ENCODE data around the gene ROBO1.
"Not testable (repeated sequence)": the region's sequence is repeated elsewhere in the genome, so short reads cannot be mapped to it uniquely, and the experiment has no call there.

The ROBO1 gene

DNA sequence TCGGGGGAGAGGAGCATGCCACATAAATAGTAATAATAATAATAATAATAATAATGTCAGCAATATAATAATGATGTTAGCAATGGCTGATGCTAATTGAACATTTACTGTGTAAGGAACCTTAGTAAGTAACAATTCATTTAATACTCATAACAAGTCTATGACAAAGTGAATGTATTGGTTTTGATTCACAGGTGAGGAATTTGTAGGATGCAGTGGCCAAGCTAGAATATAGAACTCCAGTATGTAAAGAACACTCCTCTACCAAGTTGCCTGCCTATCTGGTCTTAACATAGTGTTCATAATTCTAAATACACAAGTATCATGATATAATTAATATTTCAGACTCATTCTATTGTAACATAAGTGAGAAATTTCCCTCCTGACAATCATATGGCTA lies 1016.5 kb downstream of the ROBO1 start:
- no peak overlapping the region for H3K4me3 ChIP-seq (ENCODE audit: low read depth, low read length)
- TF ChIP-seq, protein P1, sequence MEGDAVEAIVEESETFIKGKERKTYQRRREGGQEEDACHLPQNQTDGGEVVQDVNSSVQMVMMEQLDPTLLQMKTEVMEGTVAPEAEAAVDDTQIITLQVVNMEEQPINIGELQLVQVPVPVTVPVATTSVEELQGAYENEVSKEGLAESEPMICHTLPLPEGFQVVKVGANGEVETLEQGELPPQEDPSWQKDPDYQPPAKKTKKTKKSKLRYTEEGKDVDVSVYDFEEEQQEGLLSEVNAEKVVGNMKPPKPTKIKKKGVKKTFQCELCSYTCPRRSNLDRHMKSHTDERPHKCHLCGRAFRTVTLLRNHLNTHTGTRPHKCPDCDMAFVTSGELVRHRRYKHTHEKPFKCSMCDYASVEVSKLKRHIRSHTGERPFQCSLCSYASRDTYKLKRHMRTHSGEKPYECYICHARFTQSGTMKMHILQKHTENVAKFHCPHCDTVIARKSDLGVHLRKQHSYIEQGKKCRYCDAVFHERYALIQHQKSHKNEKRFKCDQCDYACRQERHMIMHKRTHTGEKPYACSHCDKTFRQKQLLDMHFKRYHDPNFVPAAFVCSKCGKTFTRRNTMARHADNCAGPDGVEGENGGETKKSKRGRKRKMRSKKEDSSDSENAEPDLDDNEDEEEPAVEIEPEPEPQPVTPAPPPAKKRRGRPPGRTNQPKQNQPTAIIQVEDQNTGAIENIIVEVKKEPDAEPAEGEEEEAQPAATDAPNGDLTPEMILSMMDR (IDR thresholded peaks at IDR 0.05; ENCODE audit: low read depth, low read length, missing control alignments): no peak
- in situ Hi-C loops (cut with HindIII; ENCODE audit: low sequenced_read_pairs): no loop called here
- no peak for DNase-seq (ENCODE audit: low read depth)

DNA sequence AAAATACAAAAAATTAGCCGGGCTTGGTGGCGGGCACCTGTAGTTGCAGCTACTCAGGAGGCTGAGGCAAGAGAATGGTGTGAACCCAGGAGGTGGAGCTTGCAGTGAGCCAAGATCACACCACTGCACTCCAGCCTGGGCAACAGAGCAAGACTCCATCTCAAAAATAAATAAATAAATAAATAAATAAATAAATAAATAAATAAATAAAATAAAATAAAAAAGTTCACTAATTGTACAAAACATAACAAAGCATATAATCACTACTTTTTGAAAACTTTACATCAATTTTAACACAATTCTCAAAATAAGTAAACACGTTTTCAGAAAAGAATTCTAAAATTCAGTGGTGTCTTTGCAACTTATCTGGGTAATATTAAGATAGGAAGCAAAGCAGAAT lies 1017.5 kb downstream of the ROBO1 start:
- DNase-seq (ENCODE audit: low read depth); H3K4me3 ChIP-seq (ENCODE audit: low read depth, low read length); in situ Hi-C loops (cut with HindIII; ENCODE audit: low sequenced_read_pairs): not testable (repeated sequence)

DNA sequence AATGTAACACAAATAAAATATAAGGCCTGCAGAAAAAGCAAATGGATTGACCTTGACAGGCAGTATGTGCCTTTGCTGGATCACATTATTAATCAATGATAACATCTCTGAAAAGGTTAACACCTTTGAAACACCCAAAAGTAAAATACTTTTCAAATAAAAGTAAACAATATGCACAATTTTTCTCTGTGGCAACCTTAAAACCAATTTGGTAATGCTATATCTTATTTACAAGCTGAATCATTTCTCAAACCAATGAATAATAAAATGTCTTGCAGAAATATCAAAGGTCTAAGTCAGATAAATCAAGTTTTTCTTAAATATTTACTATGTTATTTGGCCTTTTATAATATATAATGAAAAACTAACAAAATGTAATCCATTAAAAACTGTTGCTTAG lies 1018.7 kb downstream of the ROBO1 start:
- in situ Hi-C loops (cut with HindIII; ENCODE audit: low sequenced_read_pairs): no loop called here
- H3K4me3 ChIP-seq (ENCODE audit: low read depth, low read length): no peak overlapping the region
- TF ChIP-seq, protein P1 (IDR thresholded peaks at IDR 0.05; ENCODE audit: low read depth, low read length, missing control alignments): no peak
- DNase-seq (ENCODE audit: low read depth): no peak

DNA sequence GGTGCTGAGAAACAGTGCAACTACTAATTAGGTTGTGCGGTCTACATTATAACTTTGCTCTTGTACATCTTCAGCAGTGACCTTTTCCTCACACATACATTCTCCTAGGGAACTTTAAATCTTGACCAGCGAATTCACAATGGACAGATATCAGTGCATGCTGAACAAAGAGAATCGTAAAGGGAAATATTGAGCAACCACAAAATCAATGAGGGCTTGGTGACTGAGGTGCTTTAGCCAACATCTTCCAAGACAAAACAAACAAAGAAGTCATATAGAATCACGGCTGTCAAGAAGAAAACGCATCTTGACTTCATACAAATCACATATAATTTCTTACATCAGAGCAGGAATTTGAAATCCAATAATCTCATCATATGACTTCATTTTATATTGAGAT lies 1022.0 kb downstream of the ROBO1 start:
- in situ Hi-C loops (cut with HindIII; ENCODE audit: low sequenced_read_pairs): no loop called here

DNA sequence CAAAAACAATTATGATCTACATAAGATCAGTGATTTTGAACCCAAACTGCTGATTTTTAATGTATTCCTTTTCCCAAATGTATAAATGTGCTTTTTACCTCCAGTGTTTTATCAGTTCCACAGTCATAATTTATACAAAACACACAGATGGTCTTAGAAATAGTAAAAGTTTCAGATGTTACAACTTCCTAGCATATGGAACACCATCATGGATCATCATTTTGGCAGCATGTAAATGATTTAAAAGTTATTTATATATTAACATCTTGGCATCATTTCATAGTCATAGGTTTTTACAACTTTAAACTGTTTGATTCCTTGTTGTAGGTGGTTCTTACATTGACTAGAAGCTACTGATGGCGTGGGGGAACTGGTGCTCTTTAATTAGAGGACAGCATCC lies 1025.3 kb downstream of the ROBO1 start:
- in situ Hi-C loops (cut with HindIII; ENCODE audit: low sequenced_read_pairs): no loop called here
- TF ChIP-seq, protein P1 (IDR thresholded peaks at IDR 0.05; ENCODE audit: low read depth, low read length, missing control alignments): no peak
- DNase-seq (ENCODE audit: low read depth): no peak
- H3K4me3 ChIP-seq (ENCODE audit: low read depth, low read length): no peak overlapping the region

More for the DNA sequence above, 1022.0 kb downstream of the ROBO1 start:
- TF ChIP-seq, protein P1 (IDR thresholded peaks at IDR 0.05; ENCODE audit: low read depth, low read length, missing control alignments): no peak
- no peak overlapping the region for H3K4me3 ChIP-seq (ENCODE audit: low read depth, low read length)
- DNase-seq (ENCODE audit: low read depth): no peak

DNA sequence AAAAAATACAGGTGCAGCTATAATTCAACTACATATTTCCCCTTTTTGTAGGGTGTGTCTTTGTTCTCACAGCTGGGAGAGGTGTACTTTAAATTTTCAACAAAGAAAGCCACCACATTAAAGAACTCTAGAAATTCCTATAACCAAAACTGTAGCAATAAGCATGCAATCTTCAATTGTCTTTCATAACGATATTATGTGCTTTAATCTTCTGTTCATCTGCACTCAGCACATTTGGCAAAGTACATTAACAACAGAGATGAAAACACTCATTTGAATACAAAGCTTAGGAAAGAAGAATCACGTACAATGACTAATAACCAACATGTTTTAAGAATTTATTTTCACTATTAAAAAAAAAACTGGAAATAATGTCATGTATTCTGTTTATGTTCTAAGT lies 1025.8 kb downstream of the ROBO1 start:
- H3K4me3 ChIP-seq (ENCODE audit: low read depth, low read length): no peak overlapping the region
- TF ChIP-seq, protein P1 (IDR thresholded peaks at IDR 0.05; ENCODE audit: low read depth, low read length, missing control alignments): no peak
- in situ Hi-C loops (cut with HindIII; ENCODE audit: low sequenced_read_pairs): no loop called here
- no peak for DNase-seq (ENCODE audit: low read depth)

DNA sequence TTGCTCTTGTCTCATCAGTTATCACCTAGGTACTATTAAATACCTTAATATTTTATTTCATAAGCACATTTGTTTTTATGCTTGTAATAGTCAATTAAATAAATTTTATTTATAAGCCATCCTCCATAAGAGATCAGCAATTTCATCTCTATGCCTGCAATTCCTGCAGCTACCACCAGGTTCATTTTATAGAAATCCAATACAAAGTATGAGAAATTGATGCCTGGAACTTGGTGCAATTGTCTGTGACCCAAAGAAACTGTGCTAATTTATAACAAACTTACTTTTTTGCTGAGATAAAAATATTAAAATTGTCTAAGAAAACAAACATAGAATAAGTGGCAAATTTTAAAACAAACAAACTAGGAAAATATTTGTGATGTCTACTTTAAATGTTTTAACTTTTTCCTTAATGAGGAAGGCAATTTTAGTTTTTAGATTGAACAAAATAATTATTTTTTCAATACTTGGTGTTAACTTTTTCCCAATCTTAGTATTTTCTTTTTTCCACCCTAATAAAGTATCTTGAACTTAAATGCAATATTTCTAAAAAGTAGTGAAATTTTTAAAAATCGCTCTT lies 1026.6 kb downstream of the ROBO1 start:
- no peak for DNase-seq (ENCODE audit: low read depth)
- TF ChIP-seq, protein P1 (IDR thresholded peaks at IDR 0.05; ENCODE audit: low read depth, low read length, missing control alignments): peak; percentile 44
- in situ Hi-C loops (cut with HindIII; ENCODE audit: low sequenced_read_pairs): no loop called here
- H3K4me3 ChIP-seq (ENCODE audit: low read depth, low read length): no peak overlapping the region
